Mesothelial cell of epicardium (in vitro differentiated cells): ENCODE measurements around the gene RHOBTB1. TPM values are rescaled to one million over a fixed set of nuclear protein-coding genes. Genes with fewer than 3 reads are reported as not detected.

Experiments
- DNase-seq, 2 experiments: peaks; one replicate each; pipeline ENCODE4 v3.0.0; 2021; ENCODE audit warnings: low spot score in 2 of 2; ENCODE audit not compliant: unreplicated experiment in 2 of 2
- H3K27ac Mint-ChIP-seq: 2 replicates; pipeline ENCODE4 v1.8.0; 2021; ENCODE audit warnings: mixed read lengths
- H3K27me3 Mint-ChIP-seq: 2 replicates; pipeline ENCODE4 v1.8.0; 2021; ENCODE audit warnings: low read depth, mixed read lengths
- H3K36me3 Mint-ChIP-seq: 2 replicates; pipeline ENCODE4 v1.8.0; 2021; ENCODE audit warnings: mixed read lengths
- H3K4me1 Mint-ChIP-seq: 2 replicates; pipeline ENCODE4 v1.8.0; 2021; ENCODE audit warnings: mixed read lengths
- H3K4me3 Mint-ChIP-seq: 2 replicates; pipeline ENCODE4 v1.8.0; 2021; ENCODE audit warnings: mild to moderate bottlenecking, moderate library complexity, mixed read lengths
- H3K9me3 Mint-ChIP-seq: 2 replicates; pipeline ENCODE4 v1.8.0; 2021; ENCODE audit warnings: mixed read lengths
- CTCF ChIP-seq: fragments of 200-600 bp; sonication (generic); IDR thresholded peaks from one replicate; pipeline ENCODE4 v1.5.0; 2021; ENCODE audit warnings: antibody characterized with exemption; ENCODE audit not compliant: unreplicated experiment
- total RNA-seq: library from RNA; stranded (reverse); gene quantifications from 3 replicates; pipeline ENCODE4 v1.2.1, GENCODE V29; 2021

The RHOBTB1 gene
- total RNA-seq, 1 donor from 2014 or later = 52.5 TPM

GRCh38 chr10:60957667-60958221 is 13.8 kb upstream of the RHOBTB1 start:
- TF ChIP-seq CTCF = no peak
- H3K4me3 Mint-ChIP-seq = no peak overlapping the region
- no peaks in the 10 kb centered on the region for H3K9me3 Mint-ChIP-seq
- H3K27ac Mint-ChIP-seq = no peak overlapping the region
- no peaks in the 10 kb centered on the region for H3K36me3 Mint-ChIP-seq
- no peaks in the 10 kb centered on the region for H3K27me3 Mint-ChIP-seq
- H3K4me1 Mint-ChIP-seq = peaks cover 8% of the 10 kb centered on the region
- no peak for DNase-seq

GRCh38 chr10:60955957-60956425 is 12.0 kb upstream of the RHOBTB1 start:
- Mint-ChIP-seq H3K9me3 (no peaks in the 10 kb centered on the region), H3K36me3 (no peaks in the 10 kb centered on the region), H3K4me1 (peaks cover 11% of the 10 kb centered on the region), H3K4me3 (no peak overlapping the region), H3K27ac (no peak overlapping the region), H3K27me3 (no peaks in the 10 kb centered on the region)
- no peak for DNase-seq
- TF ChIP-seq CTCF = no peak

- TF ChIP-seq CTCF = no peak
- Mint-ChIP-seq H3K27me3 (no peaks in the 10 kb centered on the region), H3K4me3 (no peak overlapping the region), H3K27ac (no peak overlapping the region), H3K9me3 (no peaks in the 10 kb centered on the region), H3K4me1 (peaks cover 14% of the 10 kb centered on the region), H3K36me3 (no peaks in the 10 kb centered on the region)
- DNase-seq = no peak
These were observed 11.3 kb upstream of the RHOBTB1 start for GRCh38 chr10:60955316-60955715.

- no peak overlapping the region for H3K4me3 Mint-ChIP-seq
- no peak overlapping the region for H3K27ac Mint-ChIP-seq
- no peaks in the 10 kb centered on the region for H3K36me3 Mint-ChIP-seq
- H3K4me1 Mint-ChIP-seq = peaks cover 11% of the 10 kb centered on the region
- DNase-seq = no peak
- H3K9me3 Mint-ChIP-seq = no peaks in the 10 kb centered on the region
- no peak for TF ChIP-seq CTCF
- H3K27me3 Mint-ChIP-seq = no peaks in the 10 kb centered on the region
These were observed 10.1 kb upstream of the RHOBTB1 start for GRCh38 chr10:60954035-60954434.

- no peak for DNase-seq
- Mint-ChIP-seq H3K27ac (no peak overlapping the region), H3K9me3 (no peaks in the 10 kb centered on the region), H3K4me1 (peaks cover 9% of the 10 kb centered on the region), H3K27me3 (no peaks in the 10 kb centered on the region), H3K4me3 (no peak overlapping the region), H3K36me3 (no peaks in the 10 kb centered on the region)
- TF ChIP-seq CTCF = no peak
These were observed 9.4 kb upstream of the RHOBTB1 start for GRCh38 chr10:60953420-60953819.

GRCh38 chr10:60952846-60953220 is 8.8 kb upstream of the RHOBTB1 start:
- H3K4me3 Mint-ChIP-seq = no peak overlapping the region
- H3K27ac Mint-ChIP-seq = no peak overlapping the region
- H3K4me1 Mint-ChIP-seq = peaks cover 9% of the 10 kb centered on the region
- no peak for TF ChIP-seq CTCF
- no peaks in the 10 kb centered on the region for H3K9me3 Mint-ChIP-seq
- no peak for DNase-seq
- no peaks in the 10 kb centered on the region for H3K36me3 Mint-ChIP-seq
- no peaks in the 10 kb centered on the region for H3K27me3 Mint-ChIP-seq
